Cardiac fibroblast (primary cell): ENCODE measurements around the gene CYSRT1.

Experiments used
- DNase-seq, 2 donors: peaks; one replicate each; pipeline versions ENCODE4 v3.0.0 to v3.0.0-alpha.2; 2010; ENCODE audit warnings: low read depth in 2 of 2
- H3K4me3 ChIP-seq, 2 donors: replicated peaks in 1 of 2; 1 replicate in 1 of 2; 2 replicates in 1 of 2; pipeline ENCODE4 v1.5.1; 2011; ENCODE audit warnings: low read depth in 2 of 2, low read length in 2 of 2, mild to moderate bottlenecking in 2 of 2, moderate library complexity in 1 of 2
- TF ChIP-seq, protein P1 (sequence below): IDR thresholded peaks from one replicate; pipeline ENCODE4 v1.5.1; 2011; ENCODE audit warnings: low read depth, mild to moderate bottlenecking, low read length, inconsistent platforms

The CYSRT1 gene

DNA sequence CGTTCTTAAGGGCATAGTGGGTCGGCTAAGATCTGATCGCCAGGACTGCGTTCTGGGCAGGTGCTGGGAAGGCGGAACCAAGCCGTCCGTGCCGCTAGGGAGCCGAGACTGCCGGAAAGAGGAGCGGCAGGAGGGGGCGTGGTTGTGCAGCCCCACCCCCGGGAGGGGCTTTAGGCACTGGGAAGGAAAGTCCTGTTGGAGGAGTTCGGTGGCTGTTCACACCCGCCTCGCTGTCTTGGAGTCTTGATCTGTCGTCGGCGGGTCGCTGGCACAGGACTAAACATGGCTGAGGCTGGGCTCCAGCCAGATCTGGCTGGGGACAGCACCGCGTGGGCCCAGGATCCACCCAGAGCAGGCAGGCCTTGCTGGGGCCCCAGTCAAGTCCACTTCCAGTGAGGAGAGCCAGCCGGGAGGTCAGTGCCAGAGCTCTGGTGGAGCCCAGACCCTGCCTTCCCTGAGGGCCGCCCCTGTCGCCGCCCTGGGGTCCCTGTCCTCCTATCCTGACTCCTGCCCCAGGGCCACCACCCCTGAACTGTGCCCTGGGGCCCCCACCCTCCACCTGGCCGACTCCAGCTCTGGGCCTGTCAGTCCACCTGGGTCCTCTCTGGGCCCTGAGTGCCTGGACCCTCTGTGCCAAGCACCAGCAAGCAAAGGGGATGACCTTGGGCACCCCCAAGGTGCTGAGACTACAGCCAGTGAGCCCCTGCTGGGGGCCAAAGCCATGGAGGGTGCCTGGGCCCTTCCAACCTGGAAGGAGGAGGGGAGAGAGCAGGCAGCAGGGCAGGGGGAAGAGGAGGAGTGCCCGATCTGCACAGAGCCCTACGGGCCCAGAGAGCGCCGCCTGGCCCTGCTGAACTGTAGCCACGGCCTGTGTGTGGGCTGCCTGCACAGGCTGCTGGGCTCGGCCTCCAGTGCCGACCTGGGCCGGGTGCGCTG, 7.4 kb upstream of the CYSRT1 start:
- TF ChIP-seq, protein P1, sequence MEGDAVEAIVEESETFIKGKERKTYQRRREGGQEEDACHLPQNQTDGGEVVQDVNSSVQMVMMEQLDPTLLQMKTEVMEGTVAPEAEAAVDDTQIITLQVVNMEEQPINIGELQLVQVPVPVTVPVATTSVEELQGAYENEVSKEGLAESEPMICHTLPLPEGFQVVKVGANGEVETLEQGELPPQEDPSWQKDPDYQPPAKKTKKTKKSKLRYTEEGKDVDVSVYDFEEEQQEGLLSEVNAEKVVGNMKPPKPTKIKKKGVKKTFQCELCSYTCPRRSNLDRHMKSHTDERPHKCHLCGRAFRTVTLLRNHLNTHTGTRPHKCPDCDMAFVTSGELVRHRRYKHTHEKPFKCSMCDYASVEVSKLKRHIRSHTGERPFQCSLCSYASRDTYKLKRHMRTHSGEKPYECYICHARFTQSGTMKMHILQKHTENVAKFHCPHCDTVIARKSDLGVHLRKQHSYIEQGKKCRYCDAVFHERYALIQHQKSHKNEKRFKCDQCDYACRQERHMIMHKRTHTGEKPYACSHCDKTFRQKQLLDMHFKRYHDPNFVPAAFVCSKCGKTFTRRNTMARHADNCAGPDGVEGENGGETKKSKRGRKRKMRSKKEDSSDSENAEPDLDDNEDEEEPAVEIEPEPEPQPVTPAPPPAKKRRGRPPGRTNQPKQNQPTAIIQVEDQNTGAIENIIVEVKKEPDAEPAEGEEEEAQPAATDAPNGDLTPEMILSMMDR = no peak
- H3K4me3 ChIP-seq = peak overlapping the region in 1 of 2 donors; percentile 19
- DNase-seq = peak in 1 of 2 donors; percentile 28

DNA sequence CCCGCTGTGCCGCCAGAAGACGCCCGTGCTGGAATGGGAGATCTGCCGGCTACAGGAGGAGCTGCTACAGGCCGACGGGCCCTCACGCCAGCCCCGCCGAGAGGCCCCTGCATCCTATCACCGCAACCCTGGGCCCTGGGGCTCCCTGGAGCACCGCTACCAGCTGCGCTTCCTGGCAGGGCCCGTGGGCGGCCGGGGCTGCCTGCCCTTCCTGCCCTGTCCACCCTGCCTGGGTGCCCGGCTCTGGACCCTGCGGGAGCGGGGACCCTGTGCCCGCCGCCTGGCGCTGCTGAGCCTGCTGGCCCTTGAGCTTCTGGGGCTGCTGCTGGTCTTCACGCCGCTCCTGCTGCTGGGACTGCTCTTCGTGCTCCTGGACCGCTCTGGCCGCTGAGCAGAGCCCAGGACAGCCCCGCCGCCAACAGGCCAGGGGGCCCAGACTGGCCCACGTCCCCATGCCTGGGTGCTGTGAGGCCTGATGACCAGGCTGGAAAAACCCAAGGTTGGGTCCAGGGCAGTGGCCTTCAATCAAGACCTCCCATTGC, 6.7 kb upstream of the CYSRT1 start:
- TF ChIP-seq, protein P1 = no peak
- DNase-seq = no peak
- H3K4me3 ChIP-seq = no peak overlapping the region

DNA sequence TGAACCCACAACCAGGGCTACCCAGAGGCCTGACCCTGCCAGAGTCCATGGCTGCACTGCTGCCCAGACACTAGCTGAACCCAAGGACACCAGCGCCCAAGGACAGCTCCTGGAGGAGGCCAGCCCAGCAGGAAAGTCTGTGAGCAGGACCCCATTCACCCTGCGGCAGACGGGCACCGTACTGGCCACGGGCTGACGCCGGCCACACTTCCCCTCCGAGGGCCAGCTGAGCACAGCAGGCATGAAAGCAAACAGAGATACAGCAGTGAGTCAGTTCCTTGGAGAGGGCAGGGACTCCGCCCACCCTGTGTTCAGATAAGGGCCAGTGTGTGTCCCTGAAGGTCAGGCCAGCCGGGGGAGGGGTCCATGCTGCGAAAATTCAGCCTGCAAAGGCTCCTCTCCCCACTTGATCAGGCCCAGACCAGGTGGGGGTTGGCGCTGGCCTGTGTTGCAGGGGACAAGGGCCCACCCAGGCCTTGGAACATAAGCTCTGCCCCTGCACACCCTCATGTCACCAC, 6.2 kb upstream of the CYSRT1 start:
- DNase-seq = peak; percentile 52 to 65
- TF ChIP-seq, protein P1 = no peak
- no peak overlapping the region for H3K4me3 ChIP-seq

DNA sequence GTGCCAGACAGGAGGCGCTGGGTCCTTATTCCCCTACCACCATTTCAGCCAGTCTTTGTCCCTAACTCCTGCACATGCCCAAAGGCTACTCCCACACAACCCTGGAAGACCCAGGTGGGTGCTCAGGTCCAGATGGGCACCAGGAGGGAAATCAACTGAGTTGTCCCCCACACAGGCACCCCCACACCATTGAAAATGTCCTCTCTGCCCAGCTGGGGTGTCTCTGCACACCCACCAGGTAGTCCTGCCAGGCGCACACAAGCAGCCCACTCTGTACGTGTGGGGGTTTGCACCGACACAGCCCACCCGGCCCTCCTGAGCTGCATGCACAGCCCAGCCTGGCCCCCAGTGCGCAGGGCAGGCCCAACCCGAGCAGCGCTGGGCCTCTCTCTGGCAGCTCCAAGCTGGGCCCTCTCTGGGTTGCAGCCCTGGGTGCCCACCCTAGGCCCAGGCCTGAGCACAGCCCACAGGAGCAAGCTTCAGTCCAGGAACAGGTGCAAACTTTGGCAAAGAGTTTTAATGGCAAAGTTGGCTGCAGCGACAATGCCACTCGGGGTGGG, 5.1 kb upstream of the CYSRT1 start:
- no peak overlapping the region for H3K4me3 ChIP-seq
- TF ChIP-seq, protein P1 = no peak
- no peak for DNase-seq

DNA sequence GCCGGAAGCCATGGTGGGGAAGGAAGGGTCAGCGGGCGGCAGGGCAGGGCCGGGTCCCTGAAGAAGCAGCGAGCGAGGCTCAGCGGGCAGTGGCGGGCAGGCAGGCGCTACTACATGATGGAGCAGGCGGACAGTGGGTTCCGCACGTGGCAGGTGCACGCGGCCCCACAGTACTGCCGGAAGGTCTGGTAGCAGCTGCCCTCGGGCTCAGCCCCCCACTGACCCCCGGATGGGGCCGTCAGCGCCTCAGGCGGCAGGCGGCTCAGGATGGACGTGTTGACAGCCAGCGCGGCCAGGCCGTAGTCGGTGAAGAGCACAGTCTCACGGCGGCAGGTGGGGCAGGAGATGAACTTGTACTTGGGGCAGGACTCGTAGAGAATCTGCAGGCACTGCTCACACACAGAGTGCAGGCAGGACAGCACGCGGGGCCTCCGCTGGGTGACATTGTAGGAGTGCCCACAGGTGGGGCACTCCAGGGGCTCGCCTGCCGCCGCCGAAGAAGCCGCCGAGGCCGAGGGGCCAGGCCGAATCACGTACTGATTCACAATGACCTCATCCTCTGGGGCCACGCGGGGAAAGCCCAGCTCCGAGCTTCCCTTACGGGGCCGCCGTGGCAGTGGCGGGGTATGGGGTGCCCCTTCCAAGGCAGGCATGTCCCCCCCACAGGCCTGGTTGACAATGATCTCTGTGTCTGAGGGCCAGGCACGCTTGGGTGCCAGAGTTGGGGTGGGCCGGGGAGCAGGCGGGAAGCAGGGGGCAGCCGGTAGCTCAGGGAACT, 4.5 kb upstream of the CYSRT1 start:
- H3K4me3 ChIP-seq = no peak overlapping the region
- TF ChIP-seq, protein P1 = no peak
- DNase-seq = no peak

DNA sequence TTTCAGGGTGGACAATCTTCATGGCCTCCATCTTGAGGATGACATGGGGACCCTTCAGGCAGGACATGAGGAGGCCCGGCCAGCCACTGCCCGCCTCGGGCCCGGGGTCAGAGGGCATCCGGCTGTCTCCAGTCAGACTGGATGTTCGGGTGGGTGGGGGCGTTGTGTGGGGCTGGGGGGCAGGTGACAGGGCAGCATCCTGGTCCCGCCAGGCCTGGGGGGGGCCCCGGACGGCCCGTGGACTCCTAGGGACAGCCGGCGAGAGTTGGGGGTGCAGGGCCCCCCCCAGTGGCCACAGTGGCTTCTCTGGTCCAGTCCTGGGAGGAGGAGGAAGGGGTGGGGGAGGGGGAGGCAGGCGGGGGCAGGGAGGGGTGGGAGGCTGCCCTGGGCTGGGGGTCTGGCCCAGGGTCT, 3.9 kb upstream of the CYSRT1 start:
- no peak overlapping the region for H3K4me3 ChIP-seq
- no peak for DNase-seq
- TF ChIP-seq, protein P1 = no peak
